NCI-H345 (cell line): ENCODE measurements around the gene TSGA10IP.
A peak's percentile ranks its signal among the peaks of the same experiment; 100 is the strongest.

ENCODE experiments used
- DNase-seq: peaks from one replicate; lab custom pipeline; 2025; lab: John Stamatoyannopoulos, UW

TSGA10IP gene

GRCh38 chr11:65918211-65919140, 26.8 kb upstream of the TSGA10IP start, which contains the start of gene C11orf68:
Gene C11orf68 (minus strand): TSS chr11:65919062. CDS start chr11:65919031, 31 bp downstream.
- DNase-seq: no peak

GRCh38 chr11:65919141-65919572, 26.1 kb upstream of the TSGA10IP start, which contains the start of gene DRAP1:
Gene DRAP1 (plus strand): TSS chr11:65919426. CDS start chr11:65919502, 76 bp downstream.
- DNase-seq: peak; percentile 99

DNA sequence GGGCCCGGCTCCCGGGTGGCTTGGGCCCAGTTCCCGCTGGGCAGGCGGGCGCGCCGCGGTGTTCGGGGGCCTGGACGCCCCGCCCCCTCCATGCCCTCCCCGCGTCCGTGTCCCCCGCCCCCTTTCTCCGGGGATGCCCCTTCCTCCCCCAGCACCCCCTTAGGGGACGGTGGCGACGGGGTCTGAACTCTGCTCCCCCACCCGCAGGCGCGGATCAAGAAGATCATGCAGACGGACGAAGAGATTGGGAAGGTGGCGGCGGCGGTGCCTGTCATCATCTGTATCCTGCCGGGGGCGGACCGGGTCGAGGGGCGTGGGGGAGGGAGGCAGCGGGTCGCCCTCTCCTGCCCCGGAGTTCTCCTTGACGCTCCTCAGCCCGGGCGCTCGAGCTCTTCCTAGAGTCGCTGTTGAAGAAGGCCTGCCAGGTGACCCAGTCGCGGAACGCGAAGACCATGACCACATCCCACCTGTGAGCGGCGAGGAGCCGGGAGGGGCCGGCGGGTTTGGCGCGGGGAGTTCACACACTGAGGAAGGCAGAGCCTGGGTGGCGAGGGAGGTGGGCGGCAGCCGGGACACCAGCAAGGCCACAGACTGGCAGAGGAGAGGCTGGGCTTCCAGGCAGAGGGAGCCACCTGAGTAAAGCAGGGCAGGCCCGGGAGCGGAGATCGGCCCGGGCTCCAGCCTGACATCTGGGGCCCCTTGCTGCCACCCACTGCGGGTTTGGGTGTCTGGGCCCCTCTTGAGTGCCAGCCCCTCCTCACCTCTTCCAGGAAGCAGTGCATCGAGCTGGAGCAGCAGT, 25.5 kb upstream of the TSGA10IP start:
- peak; percentile 49 for DNase-seq

GRCh38 chr11:65920372-65920802, 24.9 kb upstream of the TSGA10IP start:
- no peak for DNase-seq

GRCh38 chr11:65921033-65921555, 24.2 kb upstream of the TSGA10IP start:
- no peak for DNase-seq

DNA sequence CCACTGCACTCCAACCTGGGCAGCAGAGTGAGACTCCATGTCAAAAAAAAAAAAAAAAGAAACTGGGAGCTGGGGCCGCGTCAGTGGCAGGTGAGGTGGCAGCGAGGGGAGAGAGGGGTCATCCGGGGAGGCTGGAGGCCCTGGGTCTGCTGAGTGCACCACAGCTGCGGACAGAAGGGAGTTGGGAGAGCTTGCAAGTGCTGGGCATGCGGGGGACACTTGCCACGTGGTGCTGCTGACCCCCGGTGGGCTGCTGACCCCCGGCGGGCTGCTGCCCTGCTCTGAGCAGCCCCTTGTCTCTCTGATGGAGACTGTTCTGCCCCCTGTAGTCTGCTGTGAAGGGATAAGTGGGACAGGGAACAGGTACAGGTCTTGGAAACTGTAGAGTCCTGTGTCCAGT, 23.4 kb upstream of the TSGA10IP start:
- DNase-seq: no peak

GRCh38 chr11:65922565-65922964, 22.7 kb upstream of the TSGA10IP start:
- DNase-seq: no peak

DNA sequence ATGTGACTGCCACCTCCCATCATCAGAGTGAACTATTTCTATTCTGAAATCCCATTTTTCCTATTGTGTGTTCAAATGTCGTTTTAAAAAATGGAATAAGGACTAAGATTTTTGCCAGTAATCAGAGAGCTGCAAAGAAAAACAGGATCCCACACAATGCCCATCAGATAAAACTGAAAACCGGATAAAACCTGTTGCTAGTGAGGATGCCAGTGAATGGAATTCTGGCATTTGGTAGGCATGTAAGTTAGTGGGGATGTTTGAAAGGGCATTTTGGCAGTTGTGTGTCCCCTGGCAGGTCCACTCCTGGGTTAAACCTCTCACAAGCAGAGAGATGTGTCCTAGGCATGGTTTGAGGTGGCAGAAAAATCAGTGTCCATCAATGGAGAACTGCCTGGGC, 19.9 kb upstream of the TSGA10IP start:
- DNase-seq: no peak

DNA sequence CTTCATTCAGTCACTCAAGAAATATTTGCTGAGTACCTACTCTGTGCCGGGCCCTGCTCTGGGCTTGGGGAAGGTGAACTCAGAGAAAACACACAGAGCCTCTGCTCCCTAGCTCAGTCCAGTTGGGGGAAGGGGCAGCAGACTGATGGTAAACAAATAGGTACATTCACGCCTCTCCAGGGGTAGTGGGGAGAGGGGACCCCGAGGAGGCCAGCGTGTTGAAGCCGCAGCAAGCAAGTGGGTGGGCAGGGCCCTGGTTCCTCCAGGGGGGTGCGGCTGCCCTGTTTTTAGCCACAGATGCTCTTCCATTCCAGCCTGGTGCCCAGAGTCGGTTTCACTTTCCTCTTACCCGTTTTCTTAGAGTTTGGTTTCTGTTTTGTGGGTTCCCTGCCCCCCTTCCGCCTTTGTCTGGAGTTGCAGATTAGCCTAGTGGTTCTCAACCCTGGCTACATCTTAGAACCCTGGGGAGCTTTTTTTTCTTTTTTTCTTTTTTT, 17.3 kb upstream of the TSGA10IP start:
- no peak for DNase-seq

GRCh38 chr11:65928667-65929066, 16.6 kb upstream of the TSGA10IP start:
- DNase-seq: no peak

GRCh38 chr11:65931773-65932557, 13.3 kb upstream of the TSGA10IP start:
- no peak for DNase-seq

DNA sequence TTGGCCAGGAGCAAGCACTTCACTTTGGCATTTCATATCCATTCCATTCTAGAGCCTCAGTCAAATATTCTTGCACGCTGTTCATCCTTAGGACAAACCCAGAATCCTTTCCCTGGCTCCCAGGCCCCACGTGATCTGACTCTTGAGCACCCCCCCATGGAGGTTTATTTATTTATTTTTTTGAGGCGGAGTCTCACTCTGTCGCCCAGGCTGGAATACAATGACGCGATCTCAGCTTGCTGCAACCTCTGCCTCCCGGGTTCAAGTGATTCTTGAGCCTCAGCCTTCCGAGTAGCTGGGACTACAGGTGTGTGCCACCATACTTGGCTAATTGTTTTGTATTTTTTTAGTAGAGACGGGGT, 12.7 kb upstream of the TSGA10IP start:
- peak; percentile 44 for DNase-seq

DNA sequence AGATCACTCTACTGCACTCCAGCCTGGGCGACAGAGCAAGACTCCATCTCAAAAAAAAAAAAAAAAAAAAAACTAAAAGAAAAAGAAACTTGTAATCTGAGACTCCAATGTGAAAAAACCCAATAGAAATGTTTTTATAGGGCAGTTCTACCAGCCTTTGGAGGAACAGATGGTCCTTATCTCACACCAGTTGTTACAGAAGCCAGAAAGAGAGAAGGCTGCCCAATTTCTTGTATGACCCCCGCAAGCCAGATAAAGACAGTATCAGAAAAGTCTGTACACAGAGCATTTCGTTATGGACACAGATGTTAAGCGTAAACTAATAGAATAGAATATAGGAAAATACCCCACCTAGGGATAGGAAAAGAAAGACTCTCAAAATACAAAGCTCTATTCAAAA, 11.3 kb upstream of the TSGA10IP start:
- no peak for DNase-seq

GRCh38 chr11:65937766-65938165, 7.5 kb upstream of the TSGA10IP start:
- no peak for DNase-seq

DNA sequence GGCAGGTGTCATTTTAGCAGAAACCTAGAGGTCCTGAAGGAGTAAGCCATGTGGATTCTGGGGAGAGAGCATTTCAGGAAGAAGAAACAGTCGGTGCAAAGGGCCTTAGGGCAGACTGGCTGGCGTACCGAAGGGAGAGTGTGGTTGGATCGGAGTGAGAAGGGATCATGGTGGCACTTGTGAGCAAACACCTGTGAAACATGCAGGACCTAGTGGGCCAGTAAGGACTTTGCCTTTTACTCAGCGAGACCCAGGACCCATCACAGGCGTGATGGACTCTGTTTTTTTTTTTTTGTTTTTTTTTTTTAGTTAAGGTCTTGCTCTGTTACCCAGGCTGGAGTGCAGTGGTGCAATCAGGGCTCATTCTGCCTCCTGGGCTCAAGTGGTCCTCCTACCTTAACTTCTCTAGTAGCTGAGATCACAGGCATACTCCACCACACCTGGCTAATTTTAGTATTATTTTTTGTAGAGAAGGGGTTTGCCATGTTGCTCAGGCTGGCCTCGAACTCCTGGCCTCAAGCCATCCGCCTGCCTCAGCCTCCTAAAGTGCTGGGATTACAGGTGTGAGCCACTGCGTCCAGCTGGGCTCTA, 3.5 kb upstream of the TSGA10IP start:
- DNase-seq: no peak

DNA sequence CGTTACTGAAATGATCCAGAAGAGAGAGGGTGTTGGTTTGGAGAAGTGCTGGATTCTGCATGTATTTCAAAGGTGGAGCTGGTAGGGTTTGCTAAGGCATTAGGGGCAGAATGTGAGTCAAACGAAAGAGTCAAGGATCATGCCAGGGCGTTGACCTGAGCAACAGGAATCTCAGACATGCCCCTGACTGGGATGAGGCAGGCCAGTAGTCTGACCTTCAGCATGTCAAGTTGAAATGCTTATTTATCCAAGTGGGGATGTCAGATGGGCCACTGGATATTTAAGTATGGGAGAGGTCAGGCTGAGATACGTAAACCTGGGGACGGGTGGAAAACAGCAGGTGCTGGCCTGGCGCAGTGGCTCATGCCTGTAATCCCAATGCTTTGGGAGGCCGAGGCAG, 2.7 kb upstream of the TSGA10IP start:
- no peak for DNase-seq

GRCh38 chr11:65944191-65944590, 1.1 kb upstream of the TSGA10IP start:
- no peak for DNase-seq

DNA sequence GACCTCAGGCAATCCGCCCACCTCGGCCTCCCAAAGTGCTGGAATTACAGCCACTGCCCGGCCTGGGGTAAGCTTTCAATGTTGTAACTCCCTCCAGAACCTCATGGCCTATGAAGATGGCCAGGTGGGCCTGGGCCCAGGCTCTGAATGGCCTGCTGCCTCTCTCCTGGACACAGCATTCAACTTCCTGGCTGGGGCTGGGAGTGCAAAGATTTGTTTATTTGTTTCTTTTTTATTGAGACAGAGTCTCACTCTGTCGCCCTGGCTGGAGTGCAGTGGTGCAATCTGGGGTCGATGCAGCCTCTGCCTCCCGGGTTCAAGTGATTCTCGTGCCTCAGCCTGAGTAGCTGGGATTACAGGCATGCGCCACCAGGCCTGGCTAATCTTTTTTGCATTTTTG, 513 bp upstream of the TSGA10IP start:
- DNase-seq: no peak

GRCh38 chr11:65945941-65946558, 770 bp downstream of the TSGA10IP start:
- DNase-seq: no peak

- no peak for DNase-seq
Measured at GRCh38 chr11:65946655-65947054, 1.4 kb downstream of the TSGA10IP start.

GRCh38 chr11:65947133-65947532, 1.9 kb downstream of the TSGA10IP start:
- DNase-seq: no peak
